B cell (primary cell): ENCODE results near the gene GJC1. TPM values are rescaled to one million over a fixed set of nuclear protein-coding genes. Genes with fewer than 3 reads are reported as not detected.

Source experiments
- ATAC-seq: fragments of 200-7000 bp; cut with Tn5 transposase; one replicate; pipeline ENCODE4 v1.10.0; 2021; ENCODE audit warnings: low read depth, mild to moderate bottlenecking, moderate number of reproducible peaks, moderate library complexity
- CTCF ChIA-PET: fragments of 350-600 bp; sonication (Branson Sonifier 250); formaldehyde crosslinking; loops from one replicate; lab custom pipeline; 2021; ENCODE audit warnings: antibody characterized with exemption, inconsistent platforms; lab: Charles Lee
- POLR2A ChIA-PET: fragments of 350-600 bp; sonication (Branson Sonifier 250); formaldehyde crosslinking; loops from one replicate; lab custom pipeline; 2021; ENCODE audit warnings: antibody characterized with exemption; lab: Charles Lee
- DNase-seq: peaks from one replicate; pipeline ENCODE4 v3.0.0; 2013
- H2AFZ ChIP-seq: 2 replicates; pipeline ENCODE4 v1.6.1; 2012; ENCODE audit warnings: mild to moderate bottlenecking, low read depth, low read length; ENCODE audit not compliant: insufficient read depth, poor library complexity, severe bottlenecking
- H3K27ac ChIP-seq, 2 donors: 1 replicate in 1 of 2; 2 replicates in 1 of 2; pipeline ENCODE4 v1.5.1; 2012 to 2013; ENCODE audit warnings: low read length in 2 of 2, mild to moderate bottlenecking in 2 of 2, moderate library complexity in 1 of 2
- H3K27me3 ChIP-seq, 4 experiments: fragments of 200-600 bp in 1 of 4; sonication (generic) in 1 of 4; replicated peaks in 1 of 4; 1 replicate in 2 of 4; 2 replicates in 2 of 4; pipeline versions ENCODE4 v1.6.1 to v1.7.0; 2013 to 2016; ENCODE audit warnings: low read length in 3 of 4, mild to moderate bottlenecking in 2 of 4, mixed read lengths in 1 of 4, moderate library complexity in 1 of 4; ENCODE audit not compliant: insufficient read depth in 4 of 4, control insufficient read depth in 3 of 4; ENCODE audit errors: control extremely low read depth in 1 of 4
- H3K36me3 ChIP-seq, 2 experiments: replicated peaks in 1 of 2; 1 replicate in 1 of 2; 2 replicates in 1 of 2; pipeline versions ENCODE4 v1.6.1 to v1.7.1; 2013; ENCODE audit warnings: low read length in 1 of 2; ENCODE audit not compliant: insufficient read depth in 2 of 2, control insufficient read depth in 1 of 2; ENCODE audit errors: control extremely low read depth in 1 of 2, extremely low read depth in 1 of 2
- H3K4me1 ChIP-seq, 2 donors: fragments of 200-600 bp in 1 of 2; sonication (generic) in 1 of 2; 1 replicate in 1 of 2; 2 replicates in 1 of 2; pipeline versions ENCODE4 v1.5.1 to v1.6.1; 2013 to 2017; ENCODE audit warnings: low read length in 2 of 2; ENCODE audit not compliant: control insufficient read depth in 2 of 2, insufficient read depth in 2 of 2
- H3K4me2 ChIP-seq: replicated peaks from 2 replicates; pipeline ENCODE3; 2012; ENCODE audit warnings: mild to moderate bottlenecking, low read depth, low read length; ENCODE audit not compliant: poor library complexity, severe bottlenecking
- H3K4me3 ChIP-seq, 5 experiments: fragments of 200-600 bp in 1 of 5; sonication (generic) in 1 of 5; 1 replicate in 3 of 5; 2 replicates in 2 of 5; pipeline versions ENCODE4 v1.5.1 to v1.7.0; 2011 to 2016; ENCODE audit warnings: low read length in 4 of 5, mild to moderate bottlenecking in 4 of 5, low read depth in 2 of 5, control low read depth in 1 of 5, moderate library complexity in 1 of 5; ENCODE audit not compliant: insufficient read depth in 1 of 5; ENCODE audit errors: control extremely low read depth in 1 of 5, extremely low read depth in 1 of 5
- H3K79me2 ChIP-seq: fragments of 200-600 bp; sonication (generic); one replicate; pipeline ENCODE4 v1.6.0; 2016; ENCODE audit warnings: low read length; ENCODE audit not compliant: control insufficient read depth, insufficient read depth
- H3K9ac ChIP-seq: fragments of 200-600 bp; sonication (generic); 2 replicates; pipeline ENCODE4 v1.6.1; 2017; ENCODE audit warnings: mild to moderate bottlenecking, low read length, moderate library complexity
- H3K9me3 ChIP-seq, 3 donors: one replicate each; pipeline versions ENCODE4 v1.6.1 to v1.7.1; 2013; ENCODE audit warnings: low read length in 2 of 3; ENCODE audit not compliant: control insufficient read depth in 2 of 3, insufficient read depth in 1 of 3; ENCODE audit errors: control extremely low read depth in 1 of 3
- H4K20me1 ChIP-seq: 2 replicates; pipeline ENCODE4 v1.6.0; 2012; ENCODE audit warnings: mild to moderate bottlenecking, low read length; ENCODE audit not compliant: insufficient read depth, control insufficient read depth, poor library complexity, severe bottlenecking
- H3K27ac Mint-ChIP-seq: one replicate; pipeline ENCODE4 v1.8.0; 2021; ENCODE audit warnings: mixed read lengths
- H3K27me3 Mint-ChIP-seq: one replicate; pipeline ENCODE4 v1.8.0; 2021; ENCODE audit warnings: mixed read lengths
- H3K4me1 Mint-ChIP-seq: one replicate; pipeline ENCODE4 v1.8.0; 2021; ENCODE audit warnings: mixed read lengths
- H3K4me3 Mint-ChIP-seq: one replicate; pipeline ENCODE4 v1.8.0; 2021; ENCODE audit warnings: mixed read lengths
- H3K9me3 Mint-ChIP-seq: one replicate; pipeline ENCODE4 v1.8.0; 2022; ENCODE audit warnings: mixed read lengths; ENCODE audit not compliant: insufficient read depth
- CTCF ChIP-seq: fragments of 200-600 bp; IDR thresholded peaks from one replicate; pipeline ENCODE4 v1.8.0; 2022; ENCODE audit warnings: antibody characterized with exemption, mild to moderate bottlenecking
- EZH2 ChIP-seq: IDR thresholded peaks from 2 replicates; pipeline ENCODE4 v1.6.1; 2012; ENCODE audit warnings: borderline replicate concordance, low read depth, mild to moderate bottlenecking, moderate library complexity, low read length; ENCODE audit not compliant: insufficient read depth, poor library complexity, severe bottlenecking
- WGBS: methylation state at CpG from one replicate; pipeline ENCODE4 v1.1.5; 2013; ENCODE audit warnings: missing lambda C conversion rate; ENCODE audit not compliant: insufficient coverage; 5-methylcytosine and 5-hydroxymethylcytosine counted together
- intact Hi-C: fragments of 100-400 bp; cut with micrococcal nuclease; formaldehyde crosslinking; loops from one replicate; pipeline ENCODE4 v1.10.0; 2022
- polyA plus RNA-seq: library from polyadenylated mRNA; depleted of rRNA; stranded (reverse); fragments of >200 nt; gene quantifications from 2 replicates; pipeline ENCODE4 v1.2.3, GENCODE V29; 2012
- total RNA-seq, 2 donors: library from RNA; stranded (reverse); fragments of 120-200 nt in 1 of 2; gene quantifications; 1 replicate in 1 of 2; 2 replicates in 1 of 2; pipeline versions ENCODE4 v1.2.3 to v1.2.4, GENCODE V29; 2013 to 2022

The GJC1 gene
- total and polyA plus RNA-seq, 2 donors (not counting 1 experiment from before 2014, with no cell fraction given): not detected

- no peak for DNase-seq
- Histone ChIP-seq H3K4me2 (peak overlapping the region; percentile 100), H3K4me3 (no peak overlapping the region), H3K79me2 (no peaks in the 10 kb centered on the region), H4K20me1 (no peaks in the 10 kb centered on the region), H3K27ac (no peak overlapping the region), H3K9me3 (peaks cover 0 to 8% (median 0%) of the 10 kb centered on the region in 3 donors), H3K9ac (no peak overlapping the region), H3K4me1 (peaks cover 17 to 26% of the 10 kb centered on the region in 2 donors), H2AFZ (no peak overlapping the region), H3K36me3 (no peaks in the 10 kb centered on the region), H3K27me3 (peaks cover 0 to 40% (median 4%) of the 10 kb centered on the region in 4 experiments)
- peaks cover 8% of the 10 kb centered on the region for H3K27me3 Mint-ChIP-seq
- no peak for ATAC-seq
- H3K9me3 Mint-ChIP-seq: no peaks in the 10 kb centered on the region
- H3K4me3 Mint-ChIP-seq: peak overlapping the region; percentile 92
- TF ChIP-seq EZH2 (no peak), CTCF (no peak)
- ChIA-PET POLR2A (interaction anchor here (0.6 kb wide), 1 partner anchor 556 kb away, joined by 5 read pairs; no protein-coding TSS in a partner anchor), CTCF (interaction anchor here (1.6 to 11.1 kb wide), 4 partner anchors 89 to 358 kb away, joined by 7 to 208 read pairs (median 18); partner anchors contain the start of gene ACBD4)
- peaks cover 22% of the 10 kb centered on the region for H3K4me1 Mint-ChIP-seq
- no peak overlapping the region for H3K27ac Mint-ChIP-seq
- intact Hi-C loops: no loop called here
- 95% methylated on average over 18 of the region's 19 CpGs for WGBS
Observed at GRCh38 chr17:44776628-44777393, 53.3 kb downstream of the GJC1 start.
